ENCODE measurements around the gene TEKTIP1.
"Not testable (repeated sequence)": the region's sequence is repeated elsewhere in the genome, so short reads cannot be mapped to it uniquely, and the experiment has no call there.

Gene TEKTIP1

DNA sequence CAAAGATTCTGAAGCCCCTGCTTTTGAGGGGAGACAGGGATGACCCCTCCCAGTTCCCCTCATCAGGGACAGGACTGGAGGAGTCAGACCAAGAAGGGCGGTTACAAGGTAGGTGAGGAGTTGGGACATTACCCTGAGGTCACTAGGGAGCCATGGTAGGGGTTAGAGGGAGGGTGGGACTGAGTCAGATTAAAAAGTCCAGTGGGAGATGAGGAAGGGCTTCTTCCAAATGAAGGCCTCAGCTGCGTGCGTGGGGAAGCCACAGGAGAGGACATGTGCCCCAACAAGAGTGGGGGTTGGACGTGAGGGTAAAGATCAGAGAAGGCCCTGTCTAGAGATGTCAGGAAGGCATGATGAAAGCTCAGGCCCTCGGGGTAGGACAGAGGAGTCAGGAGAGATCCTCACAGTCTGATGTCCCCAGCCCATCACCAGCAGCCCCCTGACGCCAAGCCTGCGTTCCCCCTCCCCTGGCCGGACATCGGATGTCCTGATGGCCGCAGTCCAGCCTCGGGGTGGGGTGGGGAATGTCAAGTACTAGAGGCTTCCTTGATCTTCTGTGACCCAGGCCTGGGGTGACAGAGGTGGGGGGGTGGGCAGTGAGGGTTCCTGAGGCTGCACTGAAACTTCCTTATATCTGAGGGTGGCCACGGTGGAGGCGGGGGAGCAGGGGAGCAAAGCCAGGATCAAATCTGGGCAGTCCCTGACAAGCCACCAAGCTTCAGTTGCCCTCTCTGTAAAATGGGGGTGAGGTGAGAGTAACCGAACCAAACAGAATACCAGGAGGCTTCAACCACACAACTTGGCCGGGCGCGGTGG, 24.9 kb downstream of the TEKTIP1 start:
- no peak for TF ChIP-seq POLR2A (IDR thresholded peaks at IDR 0.05; ENCODE audit: low read depth, low read length)
- DNase-seq (ENCODE audit: insufficient read length, low spot score) (no peak), FAIRE-seq (no peak)

DNA sequence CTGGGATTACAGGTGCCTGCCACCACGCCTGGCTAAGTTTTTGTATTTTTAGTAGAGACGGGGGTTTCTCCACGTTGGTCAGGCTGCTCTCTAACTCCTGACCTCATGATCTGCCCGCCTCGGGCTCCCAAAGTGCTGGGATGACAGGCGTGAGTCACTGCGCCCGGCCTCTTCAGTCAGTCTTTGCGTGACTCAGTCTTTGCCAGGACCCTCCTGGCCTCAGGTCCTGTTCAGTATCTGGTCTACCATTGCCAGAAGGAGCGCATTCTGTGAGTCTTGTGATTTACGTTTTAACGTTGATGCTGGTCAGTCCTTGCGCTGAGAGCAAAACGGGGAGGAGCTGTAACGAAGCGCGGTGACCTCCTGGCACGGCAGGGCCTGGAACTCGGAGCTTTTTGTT, 26.2 kb downstream of the TEKTIP1 start:
- peak; percentile 27 for FAIRE-seq

GRCh38 chr19:3570042-3570441, 31.1 kb downstream of the TEKTIP1 start:
- FAIRE-seq; DNase-seq (ENCODE audit: insufficient read length, low spot score): not testable (repeated sequence)

More for the DNA sequence above, 26.2 kb downstream of the TEKTIP1 start:
- TF ChIP-seq POLR2A (IDR thresholded peaks at IDR 0.05; ENCODE audit: low read depth, low read length), result no peak
- DNase-seq (ENCODE audit: insufficient read length, low spot score), result peak; percentile 65

DNA sequence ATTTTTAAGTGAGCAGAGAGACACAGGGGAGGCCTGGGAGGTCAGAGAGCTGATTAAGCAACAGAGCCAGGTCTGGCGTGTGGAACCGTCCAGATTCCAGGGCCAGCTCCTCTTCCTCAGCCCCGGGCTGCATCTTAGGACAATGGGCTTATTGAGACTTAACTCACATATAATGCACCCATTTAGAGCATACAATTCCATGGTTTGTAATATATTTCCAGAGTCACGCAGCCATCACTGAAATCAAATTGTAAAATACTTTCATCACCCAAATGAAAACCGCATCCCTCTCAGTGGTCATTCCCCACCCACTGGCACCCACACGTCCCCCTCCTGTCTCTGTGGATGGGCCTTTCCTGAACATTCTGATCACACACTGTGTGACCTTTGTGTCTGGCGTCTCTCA, 31.6 kb downstream of the TEKTIP1 start:
- FAIRE-seq, result no peak
- TF ChIP-seq POLR2A (IDR thresholded peaks at IDR 0.05; ENCODE audit: low read depth, low read length), result no peak
- no peak for DNase-seq (ENCODE audit: insufficient read length, low spot score)

- DNase-seq (ENCODE audit: insufficient read length, low spot score) (peak; percentile 92), FAIRE-seq (peak; percentile 68)
- no peak for TF ChIP-seq POLR2A (IDR thresholded peaks at IDR 0.05; ENCODE audit: low read depth, low read length)
These were observed 33.3 kb downstream of the TEKTIP1 start for GRCh38 chr19:3572132-3572854.

DNA sequence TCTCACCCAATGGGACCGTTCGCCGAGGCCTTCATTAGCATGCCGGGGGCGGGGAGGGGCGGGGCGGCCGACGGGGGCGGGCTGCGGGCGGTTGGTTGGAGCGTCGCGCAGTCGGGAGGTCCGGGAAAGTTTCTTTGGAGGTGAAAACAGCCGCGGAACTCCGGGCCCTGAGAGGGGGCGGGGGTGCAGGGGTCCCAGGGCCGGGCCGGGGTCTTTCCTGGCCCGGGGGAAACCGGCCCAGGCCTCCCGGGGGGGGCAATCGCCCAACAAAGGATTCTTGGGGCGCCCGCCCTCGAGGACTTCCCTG, 33.8 kb downstream of the TEKTIP1 start, which contains the start of gene HMG20B:
TSS of gene HMG20B (plus strand) at position 90 of the 307 bp plus-strand sequence. CDS start 366 bp downstream, outside the sequence.
- FAIRE-seq (no peak), DNase-seq (ENCODE audit: insufficient read length, low spot score) (no peak)
- no peak for TF ChIP-seq POLR2A (IDR thresholded peaks at IDR 0.05; ENCODE audit: low read depth, low read length)

DNA sequence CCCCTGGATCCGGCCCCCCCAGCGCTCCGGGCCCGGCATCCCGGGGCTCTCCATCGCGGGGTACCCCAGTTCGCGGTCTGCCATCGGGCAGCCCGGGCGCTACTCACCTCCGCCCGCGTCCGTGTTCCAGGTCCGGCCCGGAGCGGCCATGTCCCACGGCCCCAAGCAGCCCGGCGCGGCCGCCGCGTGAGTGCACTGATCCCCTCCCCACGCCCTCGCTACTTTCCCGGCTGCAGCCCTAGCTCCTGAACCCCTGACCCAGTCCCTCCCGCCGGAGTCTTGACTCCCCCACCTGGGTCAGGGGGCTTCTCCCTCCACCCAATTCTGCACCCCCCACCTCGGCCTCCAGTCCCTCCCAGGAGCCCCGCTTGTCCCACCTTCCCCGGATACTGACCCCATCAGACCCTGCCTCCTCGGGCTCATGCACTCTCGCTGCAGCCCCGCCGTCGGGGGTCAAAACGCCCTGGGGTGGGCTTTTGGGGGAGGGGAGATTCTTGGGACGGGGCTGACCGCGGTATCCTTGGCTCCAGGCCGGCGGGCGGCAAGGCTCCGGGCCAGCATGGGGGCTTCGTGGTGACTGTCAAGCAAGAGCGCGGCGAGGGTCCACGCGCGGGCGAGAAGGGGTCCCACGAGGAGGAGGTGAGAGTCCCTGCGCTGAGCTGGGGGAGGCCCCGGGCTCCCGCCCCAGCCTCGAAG, 34.3 kb downstream of the TEKTIP1 start:
- FAIRE-seq (no peak), DNase-seq (ENCODE audit: insufficient read length, low spot score) (no peak)
- TF ChIP-seq POLR2A (IDR thresholded peaks at IDR 0.05; ENCODE audit: low read depth, low read length), result 0 out of 2 replicates have a peak, but pooled peaks have one; percentile 12

- FAIRE-seq (peak; percentile 81), DNase-seq (ENCODE audit: insufficient read length, low spot score) (peak; percentile 81)
- no peak for TF ChIP-seq POLR2A (IDR thresholded peaks at IDR 0.05; ENCODE audit: low read depth, low read length)
These were observed 35.1 kb downstream of the TEKTIP1 start for GRCh38 chr19:3573858-3574637.

DNA sequence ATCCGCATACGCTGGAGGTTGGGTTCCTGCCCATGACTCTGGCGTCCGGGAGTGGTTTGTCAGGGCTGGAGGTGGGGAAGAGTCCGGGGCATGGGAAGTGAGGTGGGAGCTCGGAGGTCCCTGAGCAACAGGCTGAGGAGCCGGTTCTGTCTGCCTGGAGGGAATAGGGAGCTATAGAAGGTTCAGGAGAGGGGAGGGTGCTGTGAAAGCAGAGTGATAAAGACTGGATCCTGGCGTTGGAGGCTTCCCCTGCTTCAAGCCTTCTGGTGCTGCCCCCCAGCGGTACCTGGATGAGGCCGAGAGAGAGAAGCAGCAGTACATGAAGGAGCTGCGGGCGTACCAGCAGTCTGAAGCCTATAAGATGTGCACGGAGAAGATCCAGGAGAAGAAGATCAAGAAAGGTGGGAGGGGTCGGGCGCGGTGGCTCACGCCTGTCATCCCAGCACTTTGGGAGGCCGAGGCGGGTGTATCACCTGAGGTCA, 36.3 kb downstream of the TEKTIP1 start:
- no peak for TF ChIP-seq POLR2A (IDR thresholded peaks at IDR 0.05; ENCODE audit: low read depth, low read length)
- DNase-seq (ENCODE audit: insufficient read length, low spot score) (no peak), FAIRE-seq (no peak)

DNA sequence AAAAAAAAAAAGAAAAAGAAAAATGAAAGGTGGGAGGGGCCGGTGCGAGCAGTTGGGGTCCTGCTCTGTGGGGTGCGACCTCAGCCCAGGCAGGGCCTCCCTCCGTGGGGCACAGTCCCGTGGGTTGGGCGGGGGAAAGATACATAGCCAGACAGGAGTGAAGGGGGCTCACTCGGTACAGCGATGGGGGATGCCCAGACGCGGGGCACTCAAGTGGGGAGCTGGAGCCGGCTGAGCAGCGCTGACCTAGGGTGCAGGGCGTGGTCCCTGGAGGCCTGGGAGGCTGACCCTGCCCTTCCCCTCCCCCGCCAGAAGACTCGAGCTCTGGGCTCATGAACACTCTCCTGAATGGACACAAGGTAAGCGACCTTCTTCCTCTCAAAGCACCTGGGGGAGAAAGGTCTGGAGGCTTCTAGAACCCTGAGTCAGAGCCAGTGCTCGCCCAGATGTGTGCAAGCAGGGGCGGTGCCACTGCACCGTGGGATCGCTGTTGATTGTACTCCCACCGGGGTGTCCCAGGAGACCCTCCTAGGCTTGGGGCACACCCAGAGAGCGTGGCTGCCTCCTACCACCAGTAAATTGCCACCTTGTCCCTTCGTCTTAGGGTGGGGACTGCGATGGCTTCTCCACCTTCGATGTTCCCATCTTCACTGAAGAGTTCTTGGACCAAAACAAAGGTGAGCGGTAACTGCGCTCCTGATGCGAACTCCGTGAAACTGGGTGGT, 37.1 kb downstream of the TEKTIP1 start:
- DNase-seq (ENCODE audit: insufficient read length, low spot score) (no peak), FAIRE-seq (no peak)
- TF ChIP-seq POLR2A (IDR thresholded peaks at IDR 0.05; ENCODE audit: low read depth, low read length), result no peak

- FAIRE-seq (no peak), DNase-seq (ENCODE audit: insufficient read length, low spot score) (no peak)
- no peak for TF ChIP-seq POLR2A (IDR thresholded peaks at IDR 0.05; ENCODE audit: low read depth, low read length)
These were observed 37.9 kb downstream of the TEKTIP1 start for GRCh38 chr19:3576696-3577443.

DNA sequence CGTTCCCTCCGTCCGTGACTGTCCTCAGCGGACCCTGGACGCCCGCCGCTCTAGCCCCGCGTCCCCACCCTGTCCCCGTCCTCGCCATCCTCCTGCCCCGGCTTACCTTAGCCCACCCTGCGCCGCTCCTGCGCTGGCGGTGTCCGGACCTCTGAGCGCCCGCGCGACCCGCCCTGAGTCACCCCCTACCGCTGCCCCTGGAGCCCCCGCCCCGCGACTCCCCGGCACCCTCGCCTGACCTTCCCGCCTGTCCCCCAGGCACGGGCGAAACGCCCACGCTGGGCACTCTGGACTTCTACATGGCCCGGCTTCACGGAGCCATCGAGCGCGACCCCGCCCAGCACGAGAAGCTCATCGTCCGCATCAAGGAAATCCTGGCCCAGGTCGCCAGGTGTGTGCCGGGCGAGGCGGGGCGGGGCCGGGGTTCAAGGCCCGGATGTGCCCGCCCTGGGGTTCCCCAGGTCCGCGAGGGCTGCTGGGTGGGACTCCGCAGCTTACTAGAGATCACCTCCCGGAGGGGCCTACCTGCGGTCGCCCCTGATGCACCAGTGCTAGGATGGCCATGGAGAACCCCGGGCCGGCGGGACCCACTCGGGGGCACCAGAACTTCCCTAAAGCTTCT, 38.9 kb downstream of the TEKTIP1 start:
- DNase-seq (ENCODE audit: insufficient read length, low spot score) (no peak), FAIRE-seq (no peak)
- TF ChIP-seq POLR2A (IDR thresholded peaks at IDR 0.05; ENCODE audit: low read depth, low read length), result no peak

Measured in H54 (cell line).